Measurements from ENCODE around the gene AEN.

Gene AEN

DNA sequence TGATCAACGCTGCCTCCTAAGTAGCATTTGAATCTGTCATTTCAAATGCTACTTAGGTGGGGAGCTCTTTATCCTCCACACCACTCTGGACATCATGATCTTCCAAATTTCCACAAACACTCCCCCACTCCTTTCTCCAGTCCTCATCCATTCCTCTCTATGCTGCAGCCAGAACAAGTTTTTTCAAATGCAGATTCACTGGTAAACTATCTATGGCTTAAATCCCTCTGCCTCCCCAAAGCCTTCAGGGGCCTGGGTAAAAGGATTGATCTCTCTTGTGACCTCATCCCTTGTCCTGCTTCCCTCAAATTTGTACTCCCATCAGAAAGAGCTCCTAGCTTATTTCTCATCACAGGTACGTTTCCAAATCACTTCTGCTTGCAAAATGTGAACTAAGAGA, 1.3 kb upstream of the AEN start:
- H3K27me3 ChIP-seq (replicated peaks in 2 of 5; ENCODE audit: control insufficient read depth in 4 of 5, insufficient read depth in 5 of 5, low read length in 4 of 5), result no peaks in the 10 kb centered on the region
- H3K27ac ChIP-seq (ENCODE audit: insufficient read depth in 1 of 2, low read depth in 1 of 2, low read length in 2 of 2, poor library complexity in 1 of 2, severe bottlenecking in 2 of 2), result no peak overlapping the region
- peaks cover 0 to 11% (median 0%) of the 10 kb centered on the region in 4 experiments for H3K36me3 ChIP-seq (ENCODE audit: control insufficient read depth in 4 of 4, insufficient read depth in 4 of 4, low read length in 3 of 4)
- H3K4me3 ChIP-seq (ENCODE audit: control insufficient read depth in 1 of 7, extremely low read depth in 1 of 7, insufficient read depth in 4 of 7, low read depth in 2 of 7, low read length in 6 of 7), result no peak overlapping the region
- peaks cover 6 to 37% (median 31%) of the 10 kb centered on the region in 4 experiments for H3K4me1 ChIP-seq (ENCODE audit: control extremely low read depth in 1 of 4, control insufficient read depth in 4 of 4, insufficient read depth in 4 of 4, low read length in 3 of 4)
- CTCF ChIA-PET, result interaction anchor here (0.9 kb wide), 1 partner anchor 15 kb away, joined by 3 read pairs; no protein-coding TSS in a partner anchor
- POLR2A ChIA-PET, result no interaction called here
- no peaks in the 10 kb centered on the region for H3K9me3 ChIP-seq (ENCODE audit: control extremely low read depth in 1 of 5, control insufficient read depth in 4 of 5, insufficient read depth in 2 of 5, low read depth in 1 of 5, low read length in 4 of 5)
- WGBS (ENCODE audit: insufficient coverage), result 100% methylated on average over 2 of the region's 2 CpGs
- DNase-seq, result no peak

DNA sequence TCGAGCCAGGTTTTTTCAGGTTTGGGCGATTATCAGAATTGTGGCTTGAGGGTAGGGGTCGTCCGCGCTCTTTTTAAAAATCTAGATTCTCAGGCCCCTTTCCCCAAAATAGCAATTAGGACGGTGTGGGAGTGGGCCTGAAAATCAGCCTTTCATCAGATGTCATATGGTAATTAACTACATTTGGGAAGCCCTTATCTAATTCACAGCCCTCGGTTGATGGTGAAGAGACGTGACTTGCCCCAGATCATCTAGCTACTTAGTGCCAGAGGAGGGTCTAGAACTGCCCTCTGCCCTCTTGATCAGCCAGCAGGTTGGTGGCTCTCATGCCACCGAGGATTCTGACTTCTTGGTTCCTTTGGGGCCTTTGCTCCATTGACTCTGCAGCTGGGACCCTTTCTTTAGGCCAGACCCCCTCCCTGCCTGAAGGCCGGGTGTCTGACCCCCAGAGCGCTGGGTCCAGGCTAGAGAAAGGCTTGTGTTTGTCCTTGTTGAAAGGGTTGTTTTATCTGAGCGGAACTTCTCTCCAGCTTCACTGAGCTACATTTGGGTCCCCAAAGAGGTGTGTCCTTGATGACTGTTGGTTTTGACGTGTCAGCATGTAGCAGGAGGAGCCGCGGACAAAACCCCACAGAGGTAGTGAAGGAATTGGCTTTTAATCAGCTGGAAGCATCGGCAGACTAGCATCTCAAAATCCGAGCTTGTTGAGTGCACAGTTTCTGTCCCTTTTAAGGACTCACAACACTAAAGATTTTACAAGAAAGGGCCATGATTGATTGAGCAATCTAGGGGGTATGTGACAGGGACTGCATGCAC, 857 bp downstream of the AEN start:
- WGBS (ENCODE audit: insufficient coverage), result 22% methylated on average over 10 of the region's 17 CpGs
- ChIA-PET POLR2A (interaction anchor here (1.8 kb wide), 1 partner anchor 17 kb away, joined by 7 read pairs; the partner anchor contains the start of gene ISG20), CTCF (interaction anchor here (0.6 to 1.6 kb wide), 6 partner anchors 9 to 249 kb away, joined by 3 to 9 read pairs (median 3); no protein-coding TSS in a partner anchor)
- peak overlapping the region; percentile 60 to 78 for H3K27ac ChIP-seq (ENCODE audit: insufficient read depth in 1 of 2, low read depth in 1 of 2, low read length in 2 of 2, poor library complexity in 1 of 2, severe bottlenecking in 2 of 2)
- H3K4me1 ChIP-seq (ENCODE audit: control extremely low read depth in 1 of 4, control insufficient read depth in 4 of 4, insufficient read depth in 4 of 4, low read length in 3 of 4), result peaks cover 6 to 39% (median 32%) of the 10 kb centered on the region in 4 experiments
- no peaks in the 10 kb centered on the region for H3K9me3 ChIP-seq (ENCODE audit: control extremely low read depth in 1 of 5, control insufficient read depth in 4 of 5, insufficient read depth in 2 of 5, low read depth in 1 of 5, low read length in 4 of 5)
- DNase-seq, result peak in 2 of 3 donors; percentile 58 to 63
- H3K36me3 ChIP-seq (ENCODE audit: control insufficient read depth in 4 of 4, insufficient read depth in 4 of 4, low read length in 3 of 4), result peaks cover under 1 to 24% (median 6%) of the 10 kb centered on the region in 4 experiments
- H3K27me3 ChIP-seq (replicated peaks in 2 of 5; ENCODE audit: control insufficient read depth in 4 of 5, insufficient read depth in 5 of 5, low read length in 4 of 5), result no peaks in the 10 kb centered on the region
- H3K4me3 ChIP-seq (ENCODE audit: control insufficient read depth in 1 of 7, extremely low read depth in 1 of 7, insufficient read depth in 4 of 7, low read depth in 2 of 7, low read length in 6 of 7), result peak overlapping the region; percentile 62 to 96 (median 79)

DNA sequence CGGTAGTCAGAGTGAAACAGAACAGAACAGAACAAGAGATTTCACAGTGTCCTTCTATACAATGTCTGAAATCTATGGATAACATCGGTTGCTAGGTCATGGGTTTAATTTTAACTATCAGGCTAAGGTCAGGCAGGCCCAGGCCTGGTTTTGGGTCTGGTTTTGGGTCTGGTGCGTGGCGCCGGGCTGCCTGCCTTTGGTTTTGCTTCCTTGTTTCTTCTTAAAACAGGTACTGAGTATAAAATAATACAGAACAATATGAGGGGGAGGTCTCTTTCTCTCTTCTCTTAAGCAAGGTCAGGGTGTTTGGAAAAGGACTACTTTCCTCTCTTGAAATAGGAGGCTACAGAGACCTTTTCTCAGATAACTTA, 1.4 kb downstream of the AEN start:
- 68% methylated on average over 2 of the region's 5 CpGs for whole genome bisulfite sequencing (ENCODE audit: insufficient coverage)
- CTCF ChIA-PET, result interaction anchor here (0.9 to 1.6 kb wide), 4 partner anchors 8 to 42 kb away, joined by 3 to 9 read pairs (median 4); no protein-coding TSS in a partner anchor
- peaks cover 5 to 30% (median 10%) of the 10 kb centered on the region in 4 experiments for H3K36me3 ChIP-seq (ENCODE audit: control insufficient read depth in 4 of 4, insufficient read depth in 4 of 4, low read length in 3 of 4)
- H3K9me3 ChIP-seq (ENCODE audit: control extremely low read depth in 1 of 5, control insufficient read depth in 4 of 5, insufficient read depth in 2 of 5, low read depth in 1 of 5, low read length in 4 of 5), result no peaks in the 10 kb centered on the region
- DNase-seq, result no peak
- peak overlapping the region in 5 of 7 experiments; percentile 67 to 96 (median 80) for H3K4me3 ChIP-seq (ENCODE audit: control insufficient read depth in 1 of 7, extremely low read depth in 1 of 7, insufficient read depth in 4 of 7, low read depth in 2 of 7, low read length in 6 of 7)
- H3K4me1 ChIP-seq (ENCODE audit: control extremely low read depth in 1 of 4, control insufficient read depth in 4 of 4, insufficient read depth in 4 of 4, low read length in 3 of 4), result peaks cover 6 to 39% (median 32%) of the 10 kb centered on the region in 4 experiments
- peak overlapping the region in 1 of 2 experiments; percentile 78 for H3K27ac ChIP-seq (ENCODE audit: insufficient read depth in 1 of 2, low read depth in 1 of 2, low read length in 2 of 2, poor library complexity in 1 of 2, severe bottlenecking in 2 of 2)
- no peaks in the 10 kb centered on the region for H3K27me3 ChIP-seq (replicated peaks in 2 of 5; ENCODE audit: control insufficient read depth in 4 of 5, insufficient read depth in 5 of 5, low read length in 4 of 5)
- POLR2A ChIA-PET, result interaction anchor here (1.8 kb wide), 1 partner anchor 16 kb away, joined by 7 read pairs; the partner anchor contains the start of gene ISG20

DNA sequence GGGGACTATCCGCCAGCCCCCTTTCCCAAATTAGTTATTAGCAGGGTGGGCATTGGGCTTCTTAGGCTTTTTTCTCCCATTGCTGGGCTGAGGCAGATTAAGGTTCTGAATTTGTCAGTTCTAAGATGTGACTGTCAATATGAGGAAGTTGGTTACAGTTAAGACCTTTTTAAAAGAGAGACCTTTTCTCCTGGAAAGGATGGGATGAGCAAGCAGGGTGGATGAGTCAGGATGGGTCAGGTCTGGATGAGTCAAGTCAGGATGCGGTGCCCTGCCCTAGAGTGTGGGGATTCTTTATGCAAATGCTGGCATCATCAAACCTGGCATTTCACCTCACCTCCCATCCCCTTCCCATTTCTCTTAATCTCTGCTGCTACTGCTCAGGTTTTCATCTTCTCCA, 1.9 kb downstream of the AEN start:
- H3K27me3 ChIP-seq (replicated peaks in 2 of 5; ENCODE audit: control insufficient read depth in 4 of 5, insufficient read depth in 5 of 5, low read length in 4 of 5), result no peaks in the 10 kb centered on the region
- peak overlapping the region in 1 of 2 experiments; percentile 78 for H3K27ac ChIP-seq (ENCODE audit: insufficient read depth in 1 of 2, low read depth in 1 of 2, low read length in 2 of 2, poor library complexity in 1 of 2, severe bottlenecking in 2 of 2)
- POLR2A ChIA-PET, result no interaction called here
- peaks cover 9 to 35% (median 15%) of the 10 kb centered on the region in 4 experiments for H3K36me3 ChIP-seq (ENCODE audit: control insufficient read depth in 4 of 4, insufficient read depth in 4 of 4, low read length in 3 of 4)
- no peaks in the 10 kb centered on the region for H3K9me3 ChIP-seq (ENCODE audit: control extremely low read depth in 1 of 5, control insufficient read depth in 4 of 5, insufficient read depth in 2 of 5, low read depth in 1 of 5, low read length in 4 of 5)
- WGBS (ENCODE audit: insufficient coverage), result no CpG with 5 or more reads among the region's 2 CpGs
- no peak for DNase-seq
- CTCF ChIA-PET, result interaction anchor here (0.8 to 4.2 kb wide), 7 partner anchors 12 to 211 kb away, joined by 3 to 36 read pairs (median 15); no protein-coding TSS in a partner anchor
- peaks cover 6 to 39% (median 32%) of the 10 kb centered on the region in 4 experiments for H3K4me1 ChIP-seq (ENCODE audit: control extremely low read depth in 1 of 4, control insufficient read depth in 4 of 4, insufficient read depth in 4 of 4, low read length in 3 of 4)
- H3K4me3 ChIP-seq (ENCODE audit: control insufficient read depth in 1 of 7, extremely low read depth in 1 of 7, insufficient read depth in 4 of 7, low read depth in 2 of 7, low read length in 6 of 7), result peak overlapping the region in 2 of 7 experiments; percentile 25 to 96

DNA sequence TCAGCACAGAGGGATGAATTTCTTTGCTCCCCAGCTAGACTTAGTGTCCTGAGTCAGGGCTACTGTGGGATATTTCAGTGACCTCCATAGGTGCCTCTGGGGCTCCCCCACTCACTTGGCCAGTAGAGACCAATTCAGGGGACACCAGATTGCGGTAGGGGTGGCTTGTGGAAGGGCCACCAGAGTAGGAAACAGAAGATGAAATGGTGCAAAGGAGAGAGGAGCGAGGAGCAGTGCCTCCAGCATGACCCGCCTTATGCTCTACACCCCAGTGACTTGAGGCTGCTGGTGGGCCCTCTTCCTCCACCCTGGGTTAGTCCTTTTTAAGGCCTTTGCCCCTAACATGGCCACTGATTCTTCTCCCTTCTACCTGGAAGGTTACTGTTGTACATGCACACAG, 2.5 kb downstream of the AEN start:
- ChIA-PET CTCF (interaction anchor here (0.8 to 4.2 kb wide), 14 partner anchors 8 to 280 kb away, joined by 3 to 36 read pairs (median 5); no protein-coding TSS in a partner anchor), POLR2A (no interaction called here)
- DNase-seq, result no peak
- H3K4me3 ChIP-seq (ENCODE audit: control insufficient read depth in 1 of 7, extremely low read depth in 1 of 7, insufficient read depth in 4 of 7, low read depth in 2 of 7, low read length in 6 of 7), result no peak overlapping the region
- H3K4me1 ChIP-seq (ENCODE audit: control extremely low read depth in 1 of 4, control insufficient read depth in 4 of 4, insufficient read depth in 4 of 4, low read length in 3 of 4), result peaks cover 6 to 39% (median 32%) of the 10 kb centered on the region in 4 experiments
- H3K9me3 ChIP-seq (ENCODE audit: control extremely low read depth in 1 of 5, control insufficient read depth in 4 of 5, insufficient read depth in 2 of 5, low read depth in 1 of 5, low read length in 4 of 5), result no peaks in the 10 kb centered on the region
- H3K36me3 ChIP-seq (ENCODE audit: control insufficient read depth in 4 of 4, insufficient read depth in 4 of 4, low read length in 3 of 4), result peaks cover 10 to 41% (median 17%) of the 10 kb centered on the region in 4 experiments
- H3K27ac ChIP-seq (ENCODE audit: insufficient read depth in 1 of 2, low read depth in 1 of 2, low read length in 2 of 2, poor library complexity in 1 of 2, severe bottlenecking in 2 of 2), result no peak overlapping the region
- no peaks in the 10 kb centered on the region for H3K27me3 ChIP-seq (replicated peaks in 2 of 5; ENCODE audit: control insufficient read depth in 4 of 5, insufficient read depth in 5 of 5, low read length in 4 of 5)
- WGBS (ENCODE audit: insufficient coverage), result 100% methylated on average over 2 of the region's 3 CpGs

DNA sequence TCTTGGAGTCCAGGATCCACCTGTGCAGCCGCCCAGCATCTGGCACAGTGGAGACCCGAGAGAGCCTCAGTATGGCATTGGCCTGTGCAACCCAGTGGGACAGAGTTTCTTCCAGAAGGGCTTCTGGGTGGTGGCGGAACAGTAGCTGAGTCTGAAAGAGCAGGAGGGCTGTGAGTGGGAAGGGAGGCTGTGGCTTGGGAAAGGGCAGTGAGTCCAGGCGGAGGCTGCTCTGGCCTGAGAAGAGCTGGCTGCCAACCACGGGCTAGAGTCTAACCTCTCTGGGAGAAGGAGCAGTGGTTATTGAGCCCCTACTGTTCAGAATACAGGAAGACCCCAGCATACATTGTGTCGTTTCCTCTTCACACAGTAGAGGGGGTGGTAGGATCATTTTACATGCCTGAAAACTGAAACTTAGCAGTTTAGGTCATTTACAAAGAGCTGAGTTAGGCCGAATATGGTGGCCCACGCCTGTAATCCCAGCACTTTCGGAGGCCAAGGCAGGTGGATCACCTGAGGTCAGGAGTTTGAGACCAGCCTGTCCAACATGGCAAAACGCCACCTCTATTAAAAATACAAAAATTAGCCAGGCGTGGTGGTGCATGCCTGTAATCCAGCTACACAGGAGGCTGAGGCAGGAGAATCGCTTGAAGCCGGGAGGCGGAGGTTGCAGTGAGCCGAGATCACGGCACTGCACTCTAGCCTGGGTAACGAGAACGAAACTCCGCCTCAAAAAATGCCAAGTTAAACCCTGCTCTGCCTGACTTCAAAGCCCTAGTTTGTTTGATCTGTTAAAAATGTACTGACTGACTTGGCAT, 3.2 kb downstream of the AEN start:
- Histone ChIP-seq H3K36me3 (ENCODE audit: control insufficient read depth in 4 of 4, insufficient read depth in 4 of 4, low read length in 3 of 4) (peaks cover 10 to 48% (median 23%) of the 10 kb centered on the region in 4 experiments), H3K27ac (ENCODE audit: insufficient read depth in 1 of 2, low read depth in 1 of 2, low read length in 2 of 2, poor library complexity in 1 of 2, severe bottlenecking in 2 of 2) (peak overlapping the region in 1 of 2 experiments; percentile 61), H3K27me3 (replicated peaks in 2 of 5; ENCODE audit: control insufficient read depth in 4 of 5, insufficient read depth in 5 of 5, low read length in 4 of 5) (no peaks in the 10 kb centered on the region), H3K9me3 (ENCODE audit: control extremely low read depth in 1 of 5, control insufficient read depth in 4 of 5, insufficient read depth in 2 of 5, low read depth in 1 of 5, low read length in 4 of 5) (no peaks in the 10 kb centered on the region), H3K4me3 (ENCODE audit: control insufficient read depth in 1 of 7, extremely low read depth in 1 of 7, insufficient read depth in 4 of 7, low read depth in 2 of 7, low read length in 6 of 7) (peak overlapping the region in 1 of 7 experiments; percentile 19), H3K4me1 (ENCODE audit: control extremely low read depth in 1 of 4, control insufficient read depth in 4 of 4, insufficient read depth in 4 of 4, low read length in 3 of 4) (peaks cover 6 to 41% (median 32%) of the 10 kb centered on the region in 4 experiments)
- peak; percentile 83 to 86 (median 84) for DNase-seq
- POLR2A ChIA-PET, result interaction anchor here (1.1 kb wide), 1 partner anchor 14 kb away, joined by 7 read pairs; the partner anchor contains the start of gene ISG20
- WGBS (ENCODE audit: insufficient coverage), result 70% methylated on average over 17 of the region's 19 CpGs
- CTCF ChIA-PET, result interaction anchor here (0.6 to 4.2 kb wide), 21 partner anchors 9 to 279 kb away, joined by 3 to 36 read pairs (median 4); no protein-coding TSS in a partner anchor
